GM19452 (cell line): Measurements from ENCODE around the gene PTPRG.
"Not testable (repeated sequence)": the region's sequence is repeated elsewhere in the genome, so short reads cannot be mapped to it uniquely, and the experiment has no call there.

Source experiments
- ATAC-seq: cut with Tn5 transposase; IDR thresholded peaks from one replicate; pipeline ENCODE4 v1.9.1; 2021; ENCODE audit not compliant: unreplicated experiment

PTPRG gene

GRCh38 chr3:62035402-62036057 lies 474.2 kb downstream of the PTPRG start:
- ATAC-seq = no peak

GRCh38 chr3:62036726-62037125 lies 475.4 kb downstream of the PTPRG start:
- no peak for ATAC-seq

- not testable (repeated sequence) for ATAC-seq
Measured at GRCh38 chr3:62038798-62039197, 477.4 kb downstream of the PTPRG start.

- no peak for ATAC-seq
Measured at GRCh38 chr3:62039586-62039985, 478.2 kb downstream of the PTPRG start.

- no peak for ATAC-seq
Measured at GRCh38 chr3:62041681-62042080, 480.3 kb downstream of the PTPRG start.

GRCh38 chr3:62044874-62045411 lies 483.6 kb downstream of the PTPRG start:
- ATAC-seq = no peak

- ATAC-seq = no peak
Measured at GRCh38 chr3:62046326-62046725, 485.0 kb downstream of the PTPRG start.

- no peak for ATAC-seq
Measured at GRCh38 chr3:62048577-62048976, 487.2 kb downstream of the PTPRG start.

- ATAC-seq = no peak
Measured at GRCh38 chr3:62049033-62049432, 487.7 kb downstream of the PTPRG start.

GRCh38 chr3:62051506-62051905 lies 490.1 kb downstream of the PTPRG start:
- ATAC-seq = no peak

- ATAC-seq = no peak
Measured at GRCh38 chr3:62052331-62052730, 491.0 kb downstream of the PTPRG start.

GRCh38 chr3:62056658-62057057 lies 495.3 kb downstream of the PTPRG start:
- ATAC-seq = no peak

- ATAC-seq = no peak
Measured at GRCh38 chr3:62057339-62058047, 496.1 kb downstream of the PTPRG start.

GRCh38 chr3:62065985-62066693 lies 504.8 kb downstream of the PTPRG start:
- no peak for ATAC-seq

- no peak for ATAC-seq
Measured at GRCh38 chr3:62068337-62068736, 507.0 kb downstream of the PTPRG start.

GRCh38 chr3:62070891-62071290 lies 509.5 kb downstream of the PTPRG start:
- no peak for ATAC-seq

- no peak for ATAC-seq
Measured at GRCh38 chr3:62073038-62073437, 511.7 kb downstream of the PTPRG start.

GRCh38 chr3:62084558-62084957 lies 523.2 kb downstream of the PTPRG start:
- no peak for ATAC-seq

GRCh38 chr3:62088472-62089104 lies 527.2 kb downstream of the PTPRG start:
- ATAC-seq = no peak

GRCh38 chr3:62090066-62090465 lies 528.7 kb downstream of the PTPRG start:
- ATAC-seq = no peak

- no peak for ATAC-seq
Measured at GRCh38 chr3:62090519-62090918, 529.1 kb downstream of the PTPRG start.
